Measurements from ENCODE around the gene CMKLR1.

CMKLR1 gene

GRCh38 chr12:108349278-108349688 lies 10.2 kb upstream of the CMKLR1 start:
- H3K27ac Mint-ChIP-seq, result no peak overlapping the region
- H3K4me1 Mint-ChIP-seq, result no peaks in the 10 kb centered on the region
- no peaks in the 10 kb centered on the region for H3K27me3 Mint-ChIP-seq
- no peaks in the 10 kb centered on the region for H3K36me3 Mint-ChIP-seq
- no peaks in the 10 kb centered on the region for H3K9me3 Mint-ChIP-seq
- H3K4me3 Mint-ChIP-seq, result no peak overlapping the region

GRCh38 chr12:108348842-108349241 lies 9.7 kb upstream of the CMKLR1 start:
- H3K9me3 Mint-ChIP-seq, result no peaks in the 10 kb centered on the region
- no peaks in the 10 kb centered on the region for H3K27me3 Mint-ChIP-seq
- H3K4me3 Mint-ChIP-seq, result no peak overlapping the region
- no peaks in the 10 kb centered on the region for H3K36me3 Mint-ChIP-seq
- H3K4me1 Mint-ChIP-seq, result no peaks in the 10 kb centered on the region
- H3K27ac Mint-ChIP-seq, result peak overlapping the region; percentile 84

GRCh38 chr12:108346727-108347710 lies 7.9 kb upstream of the CMKLR1 start:
- Mint-ChIP-seq H3K27me3 (no peaks in the 10 kb centered on the region), H3K36me3 (no peaks in the 10 kb centered on the region), H3K4me1 (no peaks in the 10 kb centered on the region), H3K9me3 (no peaks in the 10 kb centered on the region), H3K27ac (no peak overlapping the region), H3K4me3 (no peak overlapping the region)

GRCh38 chr12:108345716-108346633 lies 6.9 kb upstream of the CMKLR1 start:
- Mint-ChIP-seq H3K36me3 (no peaks in the 10 kb centered on the region), H3K27me3 (no peaks in the 10 kb centered on the region), H3K4me3 (no peak overlapping the region), H3K27ac (no peak overlapping the region), H3K9me3 (no peaks in the 10 kb centered on the region), H3K4me1 (no peaks in the 10 kb centered on the region)

GRCh38 chr12:108342985-108343384 lies 3.9 kb upstream of the CMKLR1 start:
- H3K4me1 Mint-ChIP-seq, result no peaks in the 10 kb centered on the region
- H3K27ac Mint-ChIP-seq, result no peak overlapping the region
- no peak overlapping the region for H3K4me3 Mint-ChIP-seq
- no peaks in the 10 kb centered on the region for H3K9me3 Mint-ChIP-seq
- peaks cover 1% of the 10 kb centered on the region for H3K27me3 Mint-ChIP-seq
- no peaks in the 10 kb centered on the region for H3K36me3 Mint-ChIP-seq

GRCh38 chr12:108341854-108342847 lies 3.0 kb upstream of the CMKLR1 start:
- Mint-ChIP-seq H3K9me3 (no peaks in the 10 kb centered on the region), H3K36me3 (no peaks in the 10 kb centered on the region), H3K4me3 (no peak overlapping the region), H3K27ac (no peak overlapping the region), H3K4me1 (no peaks in the 10 kb centered on the region), H3K27me3 (peaks cover 1% of the 10 kb centered on the region)

GRCh38 chr12:108341356-108341755 lies 2.2 kb upstream of the CMKLR1 start:
- no peaks in the 10 kb centered on the region for H3K4me1 Mint-ChIP-seq
- peaks cover 1% of the 10 kb centered on the region for H3K27me3 Mint-ChIP-seq
- H3K9me3 Mint-ChIP-seq, result no peaks in the 10 kb centered on the region
- no peak overlapping the region for H3K27ac Mint-ChIP-seq
- H3K4me3 Mint-ChIP-seq, result no peak overlapping the region
- H3K36me3 Mint-ChIP-seq, result no peaks in the 10 kb centered on the region

- H3K4me1 Mint-ChIP-seq, result peaks cover 10% of the 10 kb centered on the region
- H3K9me3 Mint-ChIP-seq, result no peaks in the 10 kb centered on the region
- H3K27me3 Mint-ChIP-seq, result peaks cover 1% of the 10 kb centered on the region
- H3K27ac Mint-ChIP-seq, result no peak overlapping the region
- H3K4me3 Mint-ChIP-seq, result no peak overlapping the region
- no peaks in the 10 kb centered on the region for H3K36me3 Mint-ChIP-seq
These were observed 926 bp upstream of the CMKLR1 start for GRCh38 chr12:108340037-108340436.

GRCh38 chr12:108337235-108338223 lies 1.6 kb downstream of the CMKLR1 start:
- no peaks in the 10 kb centered on the region for H3K9me3 Mint-ChIP-seq
- peaks cover 1% of the 10 kb centered on the region for H3K27me3 Mint-ChIP-seq
- H3K36me3 Mint-ChIP-seq, result no peaks in the 10 kb centered on the region
- peak overlapping the region; percentile 21 for H3K27ac Mint-ChIP-seq
- peak overlapping the region; percentile 53 for H3K4me3 Mint-ChIP-seq
- peaks cover 31% of the 10 kb centered on the region for H3K4me1 Mint-ChIP-seq

GRCh38 chr12:108335349-108336119 lies 3.6 kb downstream of the CMKLR1 start:
- Mint-ChIP-seq H3K4me3 (no peak overlapping the region), H3K27ac (no peak overlapping the region), H3K27me3 (peaks cover 1% of the 10 kb centered on the region), H3K9me3 (no peaks in the 10 kb centered on the region), H3K36me3 (no peaks in the 10 kb centered on the region), H3K4me1 (peaks cover 32% of the 10 kb centered on the region)

GRCh38 chr12:108333898-108334699 lies 5.0 kb downstream of the CMKLR1 start:
- H3K4me1 Mint-ChIP-seq, result peaks cover 32% of the 10 kb centered on the region
- H3K27me3 Mint-ChIP-seq, result no peaks in the 10 kb centered on the region
- H3K27ac Mint-ChIP-seq, result no peak overlapping the region
- H3K9me3 Mint-ChIP-seq, result no peaks in the 10 kb centered on the region
- no peaks in the 10 kb centered on the region for H3K36me3 Mint-ChIP-seq
- peak overlapping the region; percentile 20 for H3K4me3 Mint-ChIP-seq

- Mint-ChIP-seq H3K9me3 (no peaks in the 10 kb centered on the region), H3K4me1 (peaks cover 32% of the 10 kb centered on the region), H3K4me3 (no peak overlapping the region), H3K36me3 (no peaks in the 10 kb centered on the region), H3K27ac (no peak overlapping the region), H3K27me3 (no peaks in the 10 kb centered on the region)
These were observed 6.2 kb downstream of the CMKLR1 start for GRCh38 chr12:108332791-108333382.
